ENCODE data around the gene IL2RA. TPM values are rescaled to one million over a fixed set of nuclear protein-coding genes. Genes with fewer than 3 reads are reported as not detected.

The IL2RA gene
- total and polyA plus RNA-seq, 9 of the 15 experiments (the other 6 are each of a cell fraction or from before 2014, with no cell fraction given): 0.95 TPM; not detected in 8

GRCh38 chr10:6019010-6019782 lies 43.0 kb downstream of the IL2RA start (continued):
- TF ChIP-seq ZBTB43 (CRISPR knock-in tag; IDR thresholded peaks at IDR 0.05): no peak
- TF ChIP-seq MAX (CRISPR knock-in tag; IDR thresholded peaks at IDR 0.05): peak; percentile 84
- peak; percentile 31 to 33 for TF ChIP-seq E2F6 (IDR thresholded peaks at IDR 0.05; ENCODE audit: borderline replicate concordance in 1 of 2, extremely low read depth in 1 of 2, insufficient read depth in 1 of 2, insufficient read length in 1 of 2, low read depth in 1 of 2, low read length in 1 of 2, poor library complexity in 1 of 2, severe bottlenecking in 1 of 2)
- no peak for TF ChIP-seq NR2F6 (CRISPR knock-in tag; IDR thresholded peaks at IDR 0.05)
- no peak for TF ChIP-seq ZNF444 (CRISPR knock-in tag; IDR thresholded peaks at IDR 0.05)
- 0 out of 2 replicates have a peak, but pooled peaks have one; percentile 42 for TF ChIP-seq PHF21A (IDR thresholded peaks at IDR 0.05; ENCODE audit: borderline replicate concordance, low read depth)
- no peak for TF ChIP-seq ATF4 (CRISPR knock-in tag; IDR thresholded peaks at IDR 0.05)
- peak; percentile 46; the same call in 1 of the 2 replicates for TF ChIP-seq ZNF407 (IDR thresholded peaks at IDR 0.05; ENCODE audit: low read depth)
- TF ChIP-seq FOXJ2 (tag; IDR thresholded peaks at IDR 0.05): peak; percentile 52; the same call in 1 of the 2 replicates
- TF ChIP-seq USF1 (CRISPR knock-in tag; IDR thresholded peaks at IDR 0.05): peak; percentile 45
- TF ChIP-seq CBFA2T3 (IDR thresholded peaks at IDR 0.05): peak; percentile 35; the same call in 1 of the 2 replicates
- TF ChIP-seq ZZZ3 (IDR thresholded peaks at IDR 0.05): no peak
- TF ChIP-seq CBFB (CRISPR knock-in tag; IDR thresholded peaks at IDR 0.05): no peak
- no peak for TF ChIP-seq PHF20 (IDR thresholded peaks at IDR 0.05; ENCODE audit: partially characterized antibody)
